HG02852 (cell line): ENCODE data around the gene HOXA11.

Source experiments
- ATAC-seq: cut with Tn5 transposase; IDR thresholded peaks from one replicate; pipeline ENCODE4 v1.9.1; 2021; ENCODE audit warnings: mild to moderate bottlenecking, moderate library complexity; ENCODE audit not compliant: unreplicated experiment

Gene HOXA11

DNA sequence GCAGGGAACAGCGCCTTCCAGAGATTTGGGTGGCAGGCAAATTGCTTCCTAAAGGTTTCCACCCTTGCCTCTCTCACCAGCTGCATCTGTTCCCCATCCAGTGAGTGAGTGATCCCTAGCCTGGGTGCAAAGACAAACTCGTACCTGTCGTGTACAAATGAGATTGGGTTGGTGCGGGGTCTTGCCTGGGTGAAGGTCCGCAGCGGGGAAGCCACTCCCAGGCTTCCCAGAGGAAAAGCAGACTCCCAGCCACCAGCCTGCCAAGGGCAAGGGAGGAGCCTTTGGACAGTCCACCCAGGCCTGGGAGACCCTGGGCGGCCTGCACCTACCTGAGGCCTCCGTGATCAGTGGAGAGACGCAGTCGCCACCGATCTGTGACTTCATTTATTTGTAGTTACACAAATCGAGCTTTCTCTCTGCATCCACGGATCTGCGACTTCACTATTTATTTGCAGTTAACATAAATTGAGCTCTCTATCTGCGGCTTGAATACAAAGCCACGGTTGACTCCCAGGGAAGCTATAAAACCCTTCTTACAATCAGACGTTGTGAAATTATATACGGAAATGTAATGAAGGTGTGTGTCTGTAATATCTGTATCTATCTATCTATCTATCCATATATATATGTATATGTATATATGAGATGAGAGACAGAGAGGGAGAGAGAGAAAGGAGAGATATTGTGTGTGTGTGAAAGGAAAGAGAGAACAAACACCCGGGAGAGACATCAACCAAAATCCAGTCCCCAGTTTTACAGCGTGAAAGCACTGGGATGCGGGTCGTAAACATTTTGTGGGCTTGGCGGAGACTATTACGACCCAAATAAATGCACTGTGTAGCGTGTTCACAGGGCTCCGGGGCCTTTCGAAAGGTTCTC, 25.5 kb downstream of the HOXA11 start:
- ATAC-seq, result no peak

- ATAC-seq, result no peak
These were observed 26.4 kb downstream of the HOXA11 start for GRCh38 chr7:27158436-27159265.

GRCh38 chr7:27157702-27158431, 27.2 kb downstream of the HOXA11 start:
- no peak for ATAC-seq

- no peak for ATAC-seq
These were observed 27.9 kb downstream of the HOXA11 start for GRCh38 chr7:27156916-27157701.

DNA sequence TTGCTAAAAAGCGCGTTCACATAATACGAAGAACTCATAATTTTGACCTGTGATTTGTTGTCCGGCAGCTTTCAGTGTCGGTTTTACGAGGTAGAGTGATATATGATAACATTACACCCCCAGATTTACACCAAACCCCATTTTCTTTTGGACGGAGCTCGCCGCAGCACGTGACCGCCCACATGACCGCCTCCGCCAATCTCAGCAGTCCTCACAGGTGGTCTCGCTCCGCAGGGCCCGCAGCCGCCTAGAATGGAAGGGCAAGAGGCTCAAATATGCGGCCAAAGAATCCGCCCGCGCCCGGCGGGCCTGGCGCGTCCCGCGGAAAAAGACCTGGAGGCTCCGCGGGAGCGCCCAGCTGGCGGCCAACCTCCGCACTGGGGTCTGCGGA, 28.5 kb downstream of the HOXA11 start, which contains the start of gene HOXA7:
TSS of gene HOXA7 (minus strand) at position 168 of the 391 bp plus-strand sequence. CDS start at position 38, 130 bp downstream.
- no peak for ATAC-seq

DNA sequence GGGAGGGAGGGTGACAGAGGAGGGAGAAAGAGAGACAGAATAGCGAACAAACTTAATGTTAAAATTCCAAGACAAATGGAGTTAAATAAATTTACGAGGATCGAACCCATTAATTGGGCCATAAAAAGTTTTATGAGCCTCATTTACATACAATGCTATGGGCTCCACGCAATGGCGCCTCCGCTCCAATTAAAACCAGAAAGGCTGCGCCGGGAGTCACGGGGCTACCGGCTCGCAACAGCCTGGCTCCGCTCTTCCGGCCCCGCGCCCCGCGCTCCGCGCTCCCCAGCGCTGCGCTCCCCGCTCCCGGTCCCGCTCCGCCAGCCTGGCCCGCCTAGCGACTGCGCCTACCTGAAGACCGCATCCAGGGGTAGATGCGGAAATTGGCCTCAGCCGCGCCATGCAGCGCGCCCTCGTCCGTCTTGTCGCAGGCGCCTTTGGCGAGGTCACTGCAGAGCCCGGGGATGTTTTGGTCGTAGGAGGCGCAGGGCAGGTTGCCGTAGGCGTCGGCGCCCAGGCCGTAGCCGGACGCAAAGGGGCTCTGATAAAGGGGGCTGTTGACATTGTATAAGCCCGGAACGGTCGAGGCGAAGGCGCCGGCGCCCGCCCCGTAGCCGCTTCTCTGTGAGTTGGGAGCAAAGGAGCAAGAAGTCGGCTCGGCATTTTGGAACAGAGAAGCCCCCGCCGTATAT, 29.1 kb downstream of the HOXA11 start:
- no peak for ATAC-seq

- ATAC-seq, result no peak
These were observed 29.9 kb downstream of the HOXA11 start for GRCh38 chr7:27154901-27155815.

GRCh38 chr7:27154369-27154768, 30.7 kb downstream of the HOXA11 start:
- no peak for ATAC-seq

GRCh38 chr7:27153526-27153925, 31.5 kb downstream of the HOXA11 start:
- ATAC-seq, result no peak

DNA sequence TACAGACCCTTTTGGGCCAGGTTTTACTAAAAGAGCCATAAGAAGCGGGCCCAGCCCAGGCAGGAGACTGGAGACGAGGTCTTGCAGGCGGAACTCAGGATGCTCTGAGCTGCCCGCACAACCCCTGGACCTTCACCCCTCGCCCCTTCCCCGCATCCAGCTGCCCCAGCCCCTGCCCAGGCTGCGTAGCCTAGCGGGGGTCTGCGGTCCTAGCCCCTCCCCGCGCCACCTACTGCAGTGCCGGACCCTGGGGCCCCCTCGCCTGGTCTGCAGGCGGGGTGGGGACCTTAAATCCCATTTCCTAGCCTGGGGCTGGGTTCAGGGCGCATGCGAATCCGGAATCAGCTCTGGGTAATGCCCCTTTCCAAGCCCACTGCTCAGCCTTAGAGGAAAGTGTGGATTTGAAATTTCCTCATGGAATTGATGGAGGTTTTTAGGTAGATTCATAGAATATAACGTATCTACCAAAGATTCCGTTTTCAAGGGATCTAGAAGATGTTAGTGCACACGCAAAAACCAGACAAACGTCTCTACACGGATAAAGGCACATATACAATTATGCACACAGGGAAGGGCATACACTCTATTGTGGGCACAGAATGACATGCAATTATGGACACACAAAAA, 32.1 kb downstream of the HOXA11 start:
- no peak for ATAC-seq

DNA sequence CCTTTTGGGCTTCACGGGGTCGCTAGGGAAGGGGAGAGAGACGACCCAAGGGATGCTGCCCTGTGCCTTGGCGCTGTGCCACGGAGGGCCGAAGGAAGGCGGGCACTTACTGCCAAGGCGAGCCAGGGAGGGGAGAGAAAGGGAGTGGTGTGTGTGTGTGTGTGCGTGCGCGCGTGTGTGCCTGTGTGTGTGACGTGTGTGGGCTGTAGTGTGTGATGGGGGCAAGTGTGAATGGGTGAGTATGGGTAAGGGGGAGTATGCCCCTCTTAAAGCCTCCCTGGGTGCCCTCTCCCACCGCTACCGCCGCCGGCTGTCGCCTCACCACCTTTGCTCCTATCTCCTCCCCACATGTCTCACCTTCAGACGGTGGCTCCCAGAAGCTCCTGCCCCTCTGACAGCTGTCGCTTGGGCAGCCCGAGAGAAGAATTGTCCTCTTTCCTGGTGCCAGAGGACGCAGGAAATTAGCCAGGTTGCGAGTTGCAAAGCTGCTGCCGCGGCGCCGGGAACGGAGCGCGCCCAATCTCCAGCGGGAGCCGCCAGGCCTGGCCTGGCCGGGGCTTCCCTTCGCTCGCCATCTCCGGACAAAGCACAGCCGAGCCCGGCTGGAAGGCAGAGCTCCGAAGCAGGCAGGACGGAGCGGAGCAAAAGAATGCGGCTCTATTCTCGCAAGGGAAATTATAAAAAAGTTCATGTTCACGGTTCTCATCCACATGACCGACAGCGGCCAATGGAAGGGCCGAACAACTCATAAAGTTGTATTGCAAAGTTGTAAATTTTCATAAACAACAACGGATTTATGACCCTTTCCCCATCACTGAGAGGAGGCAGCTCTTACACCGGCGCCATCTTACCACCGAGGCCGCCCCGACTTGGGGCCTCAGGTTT, 32.9 kb downstream of the HOXA11 start, which contains the start of gene HOXA3:
TSS of gene HOXA3 (minus strand) at position 653 of the 885 bp plus-strand sequence. CDS start 41,943 bp downstream, outside the sequence.
- ATAC-seq, result no peak

DNA sequence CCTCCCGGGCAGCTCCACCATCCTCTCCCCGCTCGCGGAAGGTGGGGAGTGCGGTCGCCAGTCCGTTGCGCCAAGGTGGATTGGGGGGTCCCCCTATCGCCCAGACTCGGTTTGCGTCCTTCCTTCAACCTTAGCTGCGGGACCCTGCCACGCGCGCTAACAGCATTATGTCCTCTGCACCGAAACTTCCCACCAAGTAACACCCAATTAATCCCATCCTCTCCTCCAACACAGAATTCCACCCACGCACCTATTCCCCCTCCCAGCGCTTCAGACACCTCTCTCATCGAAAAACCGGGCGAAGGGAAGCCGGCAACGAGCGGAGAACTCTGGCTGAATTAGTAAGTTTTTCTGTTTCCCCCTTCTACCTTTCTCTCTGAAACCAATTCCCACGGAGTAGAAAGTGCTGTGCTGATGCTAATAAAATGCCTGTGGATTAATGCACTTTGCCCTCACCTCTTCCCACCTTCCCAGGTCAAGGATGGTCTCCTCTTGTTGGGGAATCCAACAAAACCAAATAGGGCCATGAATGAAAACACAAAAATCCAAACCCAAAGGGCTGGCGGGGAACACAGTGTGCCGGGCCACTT, 33.6 kb downstream of the HOXA11 start:
- ATAC-seq, result no peak

DNA sequence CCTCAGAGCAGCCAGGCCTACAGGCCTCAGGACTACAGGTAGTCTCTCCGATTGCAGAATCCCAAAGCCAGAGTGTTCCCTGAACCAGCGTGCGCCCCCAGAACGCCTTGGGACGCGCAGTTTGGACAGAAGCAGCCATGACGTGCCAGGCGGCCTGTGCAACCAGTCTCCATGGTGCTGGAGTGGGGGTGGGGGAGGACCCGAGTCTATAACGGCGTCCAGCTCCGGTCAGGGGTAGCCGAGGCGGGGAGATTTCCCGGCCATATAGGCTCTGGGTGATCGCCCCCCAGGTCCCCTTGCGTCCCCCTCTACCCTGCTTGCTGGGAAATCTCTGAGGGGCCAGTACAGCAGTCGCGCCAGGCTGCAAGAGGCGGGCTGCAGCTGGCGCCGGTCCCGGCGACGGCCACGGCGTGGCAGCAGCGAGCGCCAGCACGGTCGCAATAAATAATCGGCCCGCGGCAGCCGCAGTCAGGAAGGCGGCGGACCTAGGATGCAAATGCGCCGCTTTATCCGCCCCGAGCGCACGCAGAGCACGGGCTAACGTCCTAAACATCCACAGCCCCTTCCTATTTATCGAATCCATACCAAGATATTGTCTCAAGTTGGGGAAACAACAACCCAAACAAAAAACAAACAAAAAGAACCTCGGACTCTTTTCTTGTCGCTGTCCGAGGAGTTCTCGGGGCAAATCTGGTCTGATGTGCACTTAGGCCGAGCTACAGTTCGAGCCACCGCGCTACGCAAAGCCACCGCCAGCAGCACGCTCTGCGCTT, 34.3 kb downstream of the HOXA11 start:
- peak; percentile 79 for ATAC-seq

- no peak for ATAC-seq
These were observed 35.0 kb downstream of the HOXA11 start for GRCh38 chr7:27149842-27150567.
